DND-41 (cell line): ENCODE data around the gene CELF5.

ENCODE experiments used
- EZH2 ChIP-seq: IDR thresholded peaks from 3 replicates; pipeline ENCODE4 v1.6.1; 2012; ENCODE audit warnings: borderline replicate concordance, low read depth, mild to moderate bottlenecking, moderate library complexity, low read length, inconsistent platforms; ENCODE audit not compliant: severe bottlenecking
- TF ChIP-seq, protein P1 (sequence below): IDR thresholded peaks from 2 replicates; pipeline ENCODE4 v1.5.1; 2012; ENCODE audit warnings: borderline replicate concordance, low read length, moderate library complexity, mild to moderate bottlenecking; ENCODE audit not compliant: poor library complexity, severe bottlenecking; ENCODE audit errors: extremely low read depth

- TF ChIP-seq, protein P1, sequence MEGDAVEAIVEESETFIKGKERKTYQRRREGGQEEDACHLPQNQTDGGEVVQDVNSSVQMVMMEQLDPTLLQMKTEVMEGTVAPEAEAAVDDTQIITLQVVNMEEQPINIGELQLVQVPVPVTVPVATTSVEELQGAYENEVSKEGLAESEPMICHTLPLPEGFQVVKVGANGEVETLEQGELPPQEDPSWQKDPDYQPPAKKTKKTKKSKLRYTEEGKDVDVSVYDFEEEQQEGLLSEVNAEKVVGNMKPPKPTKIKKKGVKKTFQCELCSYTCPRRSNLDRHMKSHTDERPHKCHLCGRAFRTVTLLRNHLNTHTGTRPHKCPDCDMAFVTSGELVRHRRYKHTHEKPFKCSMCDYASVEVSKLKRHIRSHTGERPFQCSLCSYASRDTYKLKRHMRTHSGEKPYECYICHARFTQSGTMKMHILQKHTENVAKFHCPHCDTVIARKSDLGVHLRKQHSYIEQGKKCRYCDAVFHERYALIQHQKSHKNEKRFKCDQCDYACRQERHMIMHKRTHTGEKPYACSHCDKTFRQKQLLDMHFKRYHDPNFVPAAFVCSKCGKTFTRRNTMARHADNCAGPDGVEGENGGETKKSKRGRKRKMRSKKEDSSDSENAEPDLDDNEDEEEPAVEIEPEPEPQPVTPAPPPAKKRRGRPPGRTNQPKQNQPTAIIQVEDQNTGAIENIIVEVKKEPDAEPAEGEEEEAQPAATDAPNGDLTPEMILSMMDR = peak; percentile 3
- no peak for TF ChIP-seq EZH2
Observed at GRCh38 chr19:3179739-3180293, 44.6 kb upstream of the CELF5 start.
